Suprapubic skin (tissue), 4 donors: ENCODE data around the gene PGGHG. TPM values are rescaled to one million over a fixed set of nuclear protein-coding genes. Genes with fewer than 3 reads are reported as not detected.

Experiments
- DNase-seq, 2 donors: peaks; one replicate each; pipeline ENCODE4 v3.0.0-alpha.2; 2019; ENCODE audit warnings: low spot score in 2 of 2
- H3K27ac ChIP-seq: fragments of 200-600 bp; sonication (generic); one replicate; pipeline ENCODE4 v1.5.1; 2019
- H3K27me3 ChIP-seq: fragments of 200-600 bp; sonication (generic); one replicate; pipeline ENCODE4 v1.5.1; 2019
- H3K36me3 ChIP-seq: fragments of 200-600 bp; sonication (generic); one replicate; pipeline ENCODE4 v1.5.1; 2019
- H3K4me1 ChIP-seq: fragments of 200-600 bp; sonication (generic); one replicate; pipeline ENCODE4 v1.5.1; 2019
- H3K4me3 ChIP-seq: fragments of 200-600 bp; sonication (generic); one replicate; pipeline ENCODE4 v1.5.1; 2019; ENCODE audit warnings: mild to moderate bottlenecking
- H3K9me3 ChIP-seq: fragments of 200-600 bp; sonication (generic); one replicate; pipeline ENCODE4 v1.5.1; 2019
- CTCF ChIP-seq, 2 donors: fragments of 200-600 bp in 1 of 2; fragments of 450-650 bp in 1 of 2; sonication (generic) in 1 of 2; IDR thresholded peaks; one replicate each; pipeline ENCODE4 v1.5.1; 2016 to 2019; ENCODE audit warnings: antibody characterized with exemption in 2 of 2, mild to moderate bottlenecking in 1 of 2, moderate library complexity in 1 of 2
- EP300 ChIP-seq: sonication (generic); formaldehyde crosslinking; IDR thresholded peaks from one replicate; pipeline ENCODE4 v1.6.1; 2017; ENCODE audit warnings: antibody characterized with exemption
- POLR2A ChIP-seq, 2 donors: fragments of 450-650 bp; IDR thresholded peaks; one replicate each; pipeline ENCODE4 v1.6.1; 2017; ENCODE audit warnings: antibody characterized with exemption in 2 of 2, mild to moderate bottlenecking in 2 of 2, moderate library complexity in 2 of 2
- POLR2AphosphoS5 ChIP-seq, 3 donors: sonication (generic); formaldehyde crosslinking; IDR thresholded peaks; one replicate each; pipeline ENCODE4 v1.6.1; 2017; ENCODE audit warnings: antibody characterized with exemption in 3 of 3
- WGBS: methylation state at CpG from one replicate; pipeline ENCODE4 v1.1.5; 2018; 5-methylcytosine and 5-hydroxymethylcytosine counted together
- total RNA-seq, 4 donors: library from RNA; depleted of rRNA; stranded (reverse); fragments of >200 nt; gene quantifications; one replicate each; pipeline ENCODE4 v1.1.0, GENCODE V29; 2016

Gene PGGHG
- total RNA-seq, 4 donors from 2014 or later: 3.5 to 22.0 (median 8.1) TPM

DNA sequence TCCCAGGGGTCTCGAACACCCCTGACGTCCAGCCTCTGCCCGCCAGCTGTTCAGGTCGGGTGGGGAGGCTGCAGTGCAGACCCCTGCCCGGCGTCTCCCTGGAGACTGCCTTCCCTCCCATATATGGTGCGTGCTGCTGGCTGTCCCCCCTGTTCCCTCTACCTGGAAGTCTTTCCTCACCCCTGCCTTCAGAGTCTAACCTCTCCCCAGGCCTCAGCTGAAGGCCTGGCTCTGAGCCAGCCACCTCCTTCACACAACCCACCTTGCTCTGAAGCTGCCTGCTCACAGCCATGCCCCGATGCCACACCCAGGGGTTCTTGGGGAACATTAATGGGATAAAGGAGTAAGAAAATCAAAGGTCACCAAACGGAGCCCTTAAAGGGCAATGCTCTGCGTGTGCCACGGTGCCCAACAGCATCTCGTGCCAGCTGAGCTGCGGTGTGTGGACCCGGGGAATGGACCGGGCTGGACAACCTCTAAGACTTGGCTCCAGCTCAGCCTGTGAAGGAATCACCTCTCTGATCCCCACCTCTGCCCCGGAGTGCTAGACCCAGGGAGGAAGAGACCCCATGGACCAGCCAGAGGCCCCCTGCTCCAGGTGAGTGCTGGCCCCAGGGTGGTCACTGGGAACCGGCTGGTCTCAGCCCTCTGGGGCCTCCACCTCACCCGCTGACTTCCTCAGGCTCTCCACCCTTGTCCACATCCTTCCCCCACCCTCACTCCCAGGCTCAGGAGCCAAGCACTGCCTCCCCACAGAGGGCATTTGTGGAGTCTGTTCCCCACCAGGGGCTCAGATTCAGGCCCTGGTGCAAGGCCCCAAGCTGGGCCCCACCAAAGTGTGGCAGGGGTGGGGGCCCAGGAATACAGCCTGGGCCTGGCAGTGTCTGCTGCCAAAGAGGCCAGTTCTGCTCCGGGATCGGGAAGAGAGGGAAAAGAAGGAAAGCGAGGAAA, 10.7 kb upstream of the PGGHG start, which contains the start of gene NLRP6:
Gene NLRP6, plus strand, starts transcription at position 407 of the 951 bp plus-strand sequence. Its CDS starts 163 bp downstream, at position 570.
- TF ChIP-seq EP300 (no peak), POLR2AphosphoS5 (IDR thresholded peaks at IDR 0.05) (no peak), CTCF (IDR thresholded peaks at IDR 0.05) (no peak), POLR2A (IDR thresholded peaks at IDR 0.05) (no peak)
- 78% methylated on average over 19 of the region's 21 CpGs for WGBS
- peaks cover 54% of the 10 kb centered on the region for H3K27me3 ChIP-seq
- H3K9me3 ChIP-seq: no peaks in the 10 kb centered on the region
- H3K27ac ChIP-seq: no peak within 1 kb of the TSS
- peak in 1 of 2 donors; percentile 66 for DNase-seq
- peak within 1 kb of the TSS; percentile 44 for H3K4me3 ChIP-seq
- H3K36me3 ChIP-seq: no peaks in the 10 kb centered on the region
- H3K4me1 ChIP-seq: peaks cover 34% of the 10 kb centered on the region

DNA sequence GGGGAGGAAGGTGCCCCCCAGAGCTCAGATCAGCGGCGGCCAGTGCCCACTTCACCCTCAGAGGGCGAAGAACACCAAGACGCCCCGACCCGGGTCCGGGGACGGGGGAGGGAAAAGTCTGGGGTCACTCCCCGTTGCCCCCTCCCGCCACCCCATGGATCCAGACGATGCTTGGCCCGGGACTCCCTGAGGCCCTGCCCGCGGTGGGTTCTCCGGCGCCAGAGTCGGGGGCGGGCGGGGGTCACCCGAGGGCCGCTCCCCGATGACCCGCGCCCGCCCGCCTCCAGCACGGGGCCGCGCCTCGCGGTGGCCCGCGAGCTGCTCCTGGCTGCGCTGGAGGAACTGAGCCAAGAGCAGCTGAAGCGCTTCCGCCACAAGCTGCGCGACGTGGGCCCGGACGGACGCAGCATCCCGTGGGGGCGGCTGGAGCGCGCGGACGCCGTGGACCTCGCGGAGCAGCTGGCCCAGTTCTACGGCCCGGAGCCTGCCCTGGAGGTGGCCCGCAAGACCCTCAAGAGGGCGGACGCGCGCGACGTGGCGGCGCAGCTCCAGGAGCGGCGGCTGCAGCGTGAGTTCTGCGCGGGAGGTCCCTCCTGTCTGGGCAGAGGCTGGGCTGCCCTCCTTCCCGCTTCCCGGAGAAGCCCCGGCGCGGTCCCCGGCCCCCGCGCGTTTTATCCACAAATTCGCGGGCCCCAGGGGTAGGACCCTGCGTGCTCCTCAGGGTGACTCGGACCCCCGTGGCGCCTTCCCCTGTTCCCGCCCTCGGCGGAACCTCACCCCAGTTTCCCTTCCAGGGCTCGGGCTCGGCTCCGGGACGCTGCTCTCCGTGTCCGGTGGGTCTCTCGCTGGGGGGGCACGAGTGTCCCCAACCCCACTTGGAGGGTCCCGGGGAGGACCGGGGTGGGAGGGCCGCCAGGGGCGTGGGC, 9.6 kb upstream of the PGGHG start:
- Histone ChIP-seq H3K4me1 (peaks cover 34% of the 10 kb centered on the region), H3K36me3 (no peaks in the 10 kb centered on the region), H3K27me3 (peaks cover 64% of the 10 kb centered on the region), H3K9me3 (no peaks in the 10 kb centered on the region), H3K27ac (no peak overlapping the region), H3K4me3 (peak overlapping the region; percentile 44)
- DNase-seq: peak in 1 of 2 donors; percentile 62
- 45% methylated on average over 10 of the region's 97 CpGs for WGBS
- TF ChIP-seq POLR2AphosphoS5 (IDR thresholded peaks at IDR 0.05) (no peak), EP300 (no peak), CTCF (IDR thresholded peaks at IDR 0.05) (no peak), POLR2A (IDR thresholded peaks at IDR 0.05) (no peak)

GRCh38 chr11:279966-280705, 8.8 kb upstream of the PGGHG start:
- Histone ChIP-seq H3K27me3 (peaks cover 73% of the 10 kb centered on the region), H3K27ac (no peak overlapping the region), H3K9me3 (no peaks in the 10 kb centered on the region), H3K4me3 (peak overlapping the region; percentile 44), H3K36me3 (no peaks in the 10 kb centered on the region), H3K4me1 (peaks cover 34% of the 10 kb centered on the region)
- peak; percentile 66 to 74 for DNase-seq
- WGBS: 1% methylated on average over 16 of the region's 85 CpGs
- TF ChIP-seq EP300: no peak
- TF ChIP-seq POLR2AphosphoS5 (IDR thresholded peaks at IDR 0.05): no peak

- TF ChIP-seq CTCF (IDR thresholded peaks at IDR 0.05) (no peak), POLR2AphosphoS5 (IDR thresholded peaks at IDR 0.05) (no peak), POLR2A (IDR thresholded peaks at IDR 0.05) (no peak), EP300 (no peak)
- Histone ChIP-seq H3K4me1 (peaks cover 34% of the 10 kb centered on the region), H3K36me3 (no peaks in the 10 kb centered on the region), H3K4me3 (peak overlapping the region; percentile 44), H3K27ac (no peak overlapping the region), H3K27me3 (peaks cover 80% of the 10 kb centered on the region), H3K9me3 (no peaks in the 10 kb centered on the region)
- WGBS: 11% methylated on average over 29 of the region's 79 CpGs
- DNase-seq: peak; percentile 62 to 77
Measured at GRCh38 chr11:280706-281485, 8.0 kb upstream of the PGGHG start.
